ENCODE measurements around the gene ITGB3. TPM values are rescaled to one million over a fixed set of nuclear protein-coding genes. Genes with fewer than 3 reads are reported as not detected.

ITGB3 gene
- total and polyA plus RNA-seq, 2 of the 8 experiments (the other 6 are each of a cell fraction or from before 2014, with no cell fraction given): 0.08 to 0.09 TPM

- TF ChIP-seq, protein P1, sequence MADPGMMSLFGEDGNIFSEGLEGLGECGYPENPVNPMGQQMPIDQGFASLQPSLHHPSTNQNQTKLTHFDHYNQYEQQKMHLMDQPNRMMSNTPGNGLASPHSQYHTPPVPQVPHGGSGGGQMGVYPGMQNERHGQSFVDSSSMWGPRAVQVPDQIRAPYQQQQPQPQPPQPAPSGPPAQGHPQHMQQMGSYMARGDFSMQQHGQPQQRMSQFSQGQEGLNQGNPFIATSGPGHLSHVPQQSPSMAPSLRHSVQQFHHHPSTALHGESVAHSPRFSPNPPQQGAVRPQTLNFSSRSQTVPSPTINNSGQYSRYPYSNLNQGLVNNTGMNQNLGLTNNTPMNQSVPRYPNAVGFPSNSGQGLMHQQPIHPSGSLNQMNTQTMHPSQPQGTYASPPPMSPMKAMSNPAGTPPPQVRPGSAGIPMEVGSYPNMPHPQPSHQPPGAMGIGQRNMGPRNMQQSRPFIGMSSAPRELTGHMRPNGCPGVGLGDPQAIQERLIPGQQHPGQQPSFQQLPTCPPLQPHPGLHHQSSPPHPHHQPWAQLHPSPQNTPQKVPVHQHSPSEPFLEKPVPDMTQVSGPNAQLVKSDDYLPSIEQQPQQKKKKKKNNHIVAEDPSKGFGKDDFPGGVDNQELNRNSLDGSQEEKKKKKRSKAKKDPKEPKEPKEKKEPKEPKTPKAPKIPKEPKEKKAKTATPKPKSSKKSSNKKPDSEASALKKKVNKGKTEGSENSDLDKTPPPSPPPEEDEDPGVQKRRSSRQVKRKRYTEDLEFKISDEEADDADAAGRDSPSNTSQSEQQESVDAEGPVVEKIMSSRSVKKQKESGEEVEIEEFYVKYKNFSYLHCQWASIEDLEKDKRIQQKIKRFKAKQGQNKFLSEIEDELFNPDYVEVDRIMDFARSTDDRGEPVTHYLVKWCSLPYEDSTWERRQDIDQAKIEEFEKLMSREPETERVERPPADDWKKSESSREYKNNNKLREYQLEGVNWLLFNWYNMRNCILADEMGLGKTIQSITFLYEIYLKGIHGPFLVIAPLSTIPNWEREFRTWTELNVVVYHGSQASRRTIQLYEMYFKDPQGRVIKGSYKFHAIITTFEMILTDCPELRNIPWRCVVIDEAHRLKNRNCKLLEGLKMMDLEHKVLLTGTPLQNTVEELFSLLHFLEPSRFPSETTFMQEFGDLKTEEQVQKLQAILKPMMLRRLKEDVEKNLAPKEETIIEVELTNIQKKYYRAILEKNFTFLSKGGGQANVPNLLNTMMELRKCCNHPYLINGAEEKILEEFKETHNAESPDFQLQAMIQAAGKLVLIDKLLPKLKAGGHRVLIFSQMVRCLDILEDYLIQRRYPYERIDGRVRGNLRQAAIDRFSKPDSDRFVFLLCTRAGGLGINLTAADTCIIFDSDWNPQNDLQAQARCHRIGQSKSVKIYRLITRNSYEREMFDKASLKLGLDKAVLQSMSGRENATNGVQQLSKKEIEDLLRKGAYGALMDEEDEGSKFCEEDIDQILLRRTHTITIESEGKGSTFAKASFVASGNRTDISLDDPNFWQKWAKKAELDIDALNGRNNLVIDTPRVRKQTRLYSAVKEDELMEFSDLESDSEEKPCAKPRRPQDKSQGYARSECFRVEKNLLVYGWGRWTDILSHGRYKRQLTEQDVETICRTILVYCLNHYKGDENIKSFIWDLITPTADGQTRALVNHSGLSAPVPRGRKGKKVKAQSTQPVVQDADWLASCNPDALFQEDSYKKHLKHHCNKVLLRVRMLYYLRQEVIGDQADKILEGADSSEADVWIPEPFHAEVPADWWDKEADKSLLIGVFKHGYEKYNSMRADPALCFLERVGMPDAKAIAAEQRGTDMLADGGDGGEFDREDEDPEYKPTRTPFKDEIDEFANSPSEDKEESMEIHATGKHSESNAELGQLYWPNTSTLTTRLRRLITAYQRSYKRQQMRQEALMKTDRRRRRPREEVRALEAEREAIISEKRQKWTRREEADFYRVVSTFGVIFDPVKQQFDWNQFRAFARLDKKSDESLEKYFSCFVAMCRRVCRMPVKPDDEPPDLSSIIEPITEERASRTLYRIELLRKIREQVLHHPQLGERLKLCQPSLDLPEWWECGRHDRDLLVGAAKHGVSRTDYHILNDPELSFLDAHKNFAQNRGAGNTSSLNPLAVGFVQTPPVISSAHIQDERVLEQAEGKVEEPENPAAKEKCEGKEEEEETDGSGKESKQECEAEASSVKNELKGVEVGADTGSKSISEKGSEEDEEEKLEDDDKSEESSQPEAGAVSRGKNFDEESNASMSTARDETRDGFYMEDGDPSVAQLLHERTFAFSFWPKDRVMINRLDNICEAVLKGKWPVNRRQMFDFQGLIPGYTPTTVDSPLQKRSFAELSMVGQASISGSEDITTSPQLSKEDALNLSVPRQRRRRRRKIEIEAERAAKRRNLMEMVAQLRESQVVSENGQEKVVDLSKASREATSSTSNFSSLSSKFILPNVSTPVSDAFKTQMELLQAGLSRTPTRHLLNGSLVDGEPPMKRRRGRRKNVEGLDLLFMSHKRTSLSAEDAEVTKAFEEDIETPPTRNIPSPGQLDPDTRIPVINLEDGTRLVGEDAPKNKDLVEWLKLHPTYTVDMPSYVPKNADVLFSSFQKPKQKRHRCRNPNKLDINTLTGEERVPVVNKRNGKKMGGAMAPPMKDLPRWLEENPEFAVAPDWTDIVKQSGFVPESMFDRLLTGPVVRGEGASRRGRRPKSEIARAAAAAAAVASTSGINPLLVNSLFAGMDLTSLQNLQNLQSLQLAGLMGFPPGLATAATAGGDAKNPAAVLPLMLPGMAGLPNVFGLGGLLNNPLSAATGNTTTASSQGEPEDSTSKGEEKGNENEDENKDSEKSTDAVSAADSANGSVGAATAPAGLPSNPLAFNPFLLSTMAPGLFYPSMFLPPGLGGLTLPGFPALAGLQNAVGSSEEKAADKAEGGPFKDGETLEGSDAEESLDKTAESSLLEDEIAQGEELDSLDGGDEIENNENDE (IDR thresholded peaks at IDR 0.05; ENCODE audit: insufficient replicate concordance, low read length): no peak
- TF ChIP-seq TBP (IDR thresholded peaks at IDR 0.05; ENCODE audit: low read depth, low read length) (no peak), PHF8 (conservative IDR thresholded peaks at IDR 0.05; ENCODE audit: low read depth, low read length) (no peak), BCL11A (IDR thresholded peaks at IDR 0.05; ENCODE audit: low read depth in 2 of 2, low read length in 2 of 2) (no peak)
These were observed 24.3 kb downstream of the ITGB3 start (continued) for GRCh38 chr17:47277921-47278320.
